GM19351 (cell line): ENCODE measurements around the gene CNNM3.
"Not testable (repeated sequence)": the region's sequence is repeated elsewhere in the genome, so short reads cannot be mapped to it uniquely, and the experiment has no call there.

Experiments used
- ATAC-seq: cut with Tn5 transposase; IDR thresholded peaks from one replicate; pipeline ENCODE4 v1.9.1; 2021; ENCODE audit warnings: mild to moderate bottlenecking, moderate library complexity; ENCODE audit not compliant: unreplicated experiment

The CNNM3 gene

DNA sequence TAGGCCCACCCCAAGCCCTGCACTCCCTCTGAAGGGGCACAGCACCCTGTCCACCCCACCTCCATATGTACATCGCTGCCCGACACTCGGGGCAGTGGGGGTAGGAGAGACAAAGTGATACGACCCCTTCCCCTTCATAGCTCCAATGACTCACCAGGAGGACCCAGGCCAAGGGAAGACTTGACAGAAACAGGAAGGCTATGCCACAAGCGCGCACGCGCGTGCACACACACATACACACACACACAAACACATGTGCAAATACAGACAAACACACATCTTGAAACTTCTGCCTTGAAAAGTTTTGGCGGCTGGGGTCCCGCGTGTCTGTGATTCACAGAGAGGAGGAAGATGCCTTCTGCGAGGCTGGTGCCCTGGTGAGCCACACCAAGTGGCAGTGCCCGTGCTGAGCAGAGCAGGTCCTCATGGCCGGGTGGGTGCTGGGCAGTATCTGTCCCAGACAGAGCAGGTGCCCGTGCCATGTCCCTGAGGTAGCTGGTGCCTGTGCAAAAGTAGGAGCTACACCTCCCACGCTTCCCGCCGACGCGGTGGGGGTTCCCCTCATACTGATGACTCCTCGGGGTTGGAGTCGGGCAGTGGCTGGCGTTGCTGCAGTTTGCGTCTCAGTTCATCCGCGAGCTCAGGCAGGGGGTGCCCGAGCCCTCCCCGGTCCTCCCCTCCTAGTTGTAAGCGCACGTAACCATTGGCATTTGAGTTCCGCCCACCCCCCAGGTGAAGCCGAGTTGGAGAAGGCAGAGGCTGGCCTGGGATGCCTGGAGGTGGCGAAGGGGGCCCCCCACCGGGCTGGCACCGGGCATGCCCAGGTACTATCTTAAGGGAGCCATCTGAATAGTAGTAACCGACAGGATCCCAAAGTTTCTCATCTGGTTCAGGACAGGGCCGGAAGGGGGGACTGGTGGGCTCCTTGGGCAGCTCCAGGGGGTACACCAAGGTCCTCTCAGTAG, 44.3 kb downstream of the CNNM3 start:
- no peak for ATAC-seq

DNA sequence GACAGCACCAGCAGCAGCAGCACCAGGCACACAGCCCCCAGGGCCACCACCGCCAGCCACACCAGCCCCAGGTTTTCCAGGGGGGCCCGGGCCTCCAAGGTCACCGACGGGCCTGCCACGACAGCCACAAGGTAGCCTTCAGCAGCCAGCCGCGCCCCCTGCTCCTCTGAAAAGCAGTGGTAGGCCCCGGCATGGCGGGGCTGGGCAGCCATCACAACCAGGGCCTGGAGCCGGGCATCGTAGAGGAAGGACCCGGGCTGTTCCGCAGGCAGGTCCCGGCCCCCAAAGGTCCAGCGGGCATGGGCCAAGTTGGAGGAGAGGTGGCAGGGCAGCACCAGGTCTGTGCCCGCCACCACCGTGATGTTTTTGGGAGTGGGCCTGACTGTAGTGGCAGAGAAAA, 45.0 kb downstream of the CNNM3 start:
- ATAC-seq: no peak

DNA sequence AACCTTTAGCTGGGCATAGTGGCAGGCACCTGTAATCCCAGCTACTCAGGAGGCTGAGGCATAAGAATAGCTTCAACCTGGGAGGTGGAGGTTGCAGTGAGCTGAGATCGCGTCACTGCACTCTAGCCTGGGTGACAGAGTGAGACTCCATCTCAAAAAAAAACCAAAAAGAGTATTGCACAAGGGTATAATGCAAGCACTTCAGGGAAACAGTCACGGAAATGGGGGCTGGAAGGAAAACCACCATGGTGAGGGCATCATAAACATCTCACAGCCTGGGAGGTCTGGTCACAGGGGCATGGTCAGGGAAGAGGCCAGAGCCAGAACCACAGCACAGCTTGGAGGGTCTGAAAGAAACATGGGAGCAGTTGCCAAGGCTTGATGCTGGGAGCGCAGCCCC, 47.0 kb downstream of the CNNM3 start:
- not testable (repeated sequence) for ATAC-seq

DNA sequence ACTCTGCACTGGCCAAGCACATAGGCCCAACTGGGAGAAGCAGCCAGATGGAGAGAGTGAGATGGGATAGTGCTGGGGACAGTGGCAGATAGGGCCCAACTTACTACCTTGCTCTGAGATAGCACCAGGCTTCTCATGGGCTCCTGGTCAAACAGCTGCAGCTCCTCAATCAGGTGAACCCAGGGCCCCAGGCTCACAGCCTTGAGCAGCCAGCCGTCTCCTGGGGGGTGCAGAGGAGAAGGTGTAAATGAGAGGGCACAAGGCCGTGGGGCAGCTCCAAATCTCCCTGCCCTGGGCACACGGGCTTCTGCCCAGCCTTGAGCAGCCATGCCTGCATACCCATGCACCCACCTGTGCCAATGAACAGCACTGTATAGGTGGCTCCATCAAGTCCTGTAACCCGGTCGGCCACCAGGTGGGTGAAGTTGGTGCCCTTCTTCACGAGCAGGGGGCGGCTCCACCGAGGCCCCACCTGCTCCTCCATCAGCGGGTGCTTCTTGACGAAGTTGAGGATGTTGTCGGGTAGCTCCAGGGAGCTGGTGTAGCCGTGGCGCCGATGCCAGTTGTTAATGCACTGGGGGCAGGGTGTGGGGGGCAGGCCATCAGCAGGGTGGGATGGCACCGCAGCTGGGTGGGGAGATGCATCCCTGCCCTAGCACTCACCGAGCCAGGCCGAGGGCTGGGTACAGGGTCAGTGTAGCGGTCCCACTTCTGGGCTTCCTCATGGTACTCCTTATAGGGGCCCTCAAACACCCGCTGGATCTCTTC, 47.7 kb downstream of the CNNM3 start:
- ATAC-seq: no peak

DNA sequence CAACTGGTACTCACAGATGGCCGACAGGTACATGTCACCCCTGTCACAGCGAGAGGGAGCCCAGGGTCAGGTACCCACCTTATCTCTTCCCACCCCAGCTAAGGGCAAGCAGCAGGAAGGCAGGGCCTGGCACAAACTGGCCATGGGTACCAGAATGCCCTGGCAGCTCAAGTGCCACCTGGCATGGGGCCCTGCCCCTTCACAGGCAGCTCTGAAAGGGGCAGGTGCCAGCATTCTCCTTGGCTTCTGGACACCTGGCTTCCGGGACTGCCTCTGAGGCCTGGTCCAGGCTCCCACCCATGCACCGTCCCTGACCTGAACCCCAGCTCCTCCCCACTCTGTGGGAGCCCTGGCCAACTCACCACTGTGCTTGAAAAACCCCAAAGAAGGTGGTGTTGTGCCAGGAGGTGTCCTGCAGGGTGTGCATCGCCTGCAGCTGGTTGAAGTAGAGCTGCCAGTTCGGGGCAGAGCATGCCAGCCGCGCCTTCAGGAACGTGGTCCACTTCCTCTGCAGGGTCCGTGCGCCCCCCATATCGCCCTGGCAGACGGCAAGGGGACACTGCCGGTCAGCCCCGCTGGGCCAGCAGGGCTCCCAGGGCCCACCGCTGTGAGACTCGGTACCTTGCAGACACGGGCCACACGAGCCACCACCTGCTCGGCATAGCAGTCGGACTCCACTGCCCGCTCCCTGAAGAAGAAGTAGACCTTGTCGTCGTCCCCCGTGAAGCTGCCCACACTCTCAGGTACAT, 48.4 kb downstream of the CNNM3 start:
- no peak for ATAC-seq

DNA sequence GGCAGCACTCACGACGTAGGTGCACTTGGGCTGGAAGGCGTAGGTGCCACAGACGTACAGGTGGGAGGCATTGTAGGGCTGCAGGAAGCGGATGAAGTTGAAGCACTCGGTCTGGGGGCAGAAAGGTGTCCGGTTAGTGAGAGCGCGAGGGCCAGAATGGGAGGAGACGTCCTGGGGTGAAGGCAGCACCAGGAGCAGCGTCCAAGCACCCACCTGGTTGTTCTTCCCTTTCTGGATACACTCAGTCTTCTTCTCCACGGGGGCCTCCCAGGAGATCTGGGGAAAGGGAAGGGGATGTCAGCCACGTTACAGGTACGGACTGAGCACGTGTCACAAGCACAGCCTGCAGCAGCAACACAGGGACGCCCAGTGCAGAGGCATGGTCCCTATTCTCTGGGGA, 49.6 kb downstream of the CNNM3 start:
- no peak for ATAC-seq

DNA sequence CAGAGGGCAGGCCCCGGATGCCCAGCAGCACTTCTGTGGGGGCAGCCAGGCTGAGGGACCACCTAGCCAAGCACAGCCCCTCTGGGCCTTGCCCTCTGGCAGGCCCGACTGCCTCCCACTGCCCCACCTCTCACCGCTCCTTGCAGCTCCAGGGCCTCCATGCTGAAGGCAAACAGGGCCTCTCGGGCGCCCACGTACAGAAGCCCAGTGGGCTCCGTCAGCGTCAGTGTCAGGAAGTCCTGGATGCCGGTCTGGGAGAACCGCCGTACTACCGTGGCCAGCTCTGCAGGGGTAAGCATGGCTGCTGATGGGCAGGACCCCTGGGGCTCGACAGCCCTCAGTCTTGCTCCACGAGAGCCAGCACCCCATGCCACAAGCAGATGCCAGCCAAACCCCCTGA, 50.1 kb downstream of the CNNM3 start:
- ATAC-seq: no peak

DNA sequence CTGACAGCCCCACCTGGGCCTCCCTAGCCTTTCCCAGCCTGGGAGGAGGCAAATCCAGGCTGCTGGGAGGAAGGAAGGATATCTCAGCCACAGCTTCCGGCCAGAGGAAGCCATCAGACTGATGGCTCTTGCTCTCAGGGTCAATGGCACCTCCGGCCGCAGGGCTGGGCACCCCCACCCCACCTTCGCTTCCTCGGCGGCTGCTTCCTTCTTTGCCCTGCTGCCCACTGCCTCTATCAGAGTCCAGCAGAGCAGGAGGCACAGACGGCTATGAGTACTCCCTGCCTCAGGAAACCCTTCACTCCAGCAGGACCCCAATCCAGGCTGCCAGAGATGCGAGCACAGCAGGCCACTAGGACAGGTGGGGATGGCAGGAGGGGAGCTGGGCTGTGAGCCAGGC, 50.5 kb downstream of the CNNM3 start:
- no peak for ATAC-seq

DNA sequence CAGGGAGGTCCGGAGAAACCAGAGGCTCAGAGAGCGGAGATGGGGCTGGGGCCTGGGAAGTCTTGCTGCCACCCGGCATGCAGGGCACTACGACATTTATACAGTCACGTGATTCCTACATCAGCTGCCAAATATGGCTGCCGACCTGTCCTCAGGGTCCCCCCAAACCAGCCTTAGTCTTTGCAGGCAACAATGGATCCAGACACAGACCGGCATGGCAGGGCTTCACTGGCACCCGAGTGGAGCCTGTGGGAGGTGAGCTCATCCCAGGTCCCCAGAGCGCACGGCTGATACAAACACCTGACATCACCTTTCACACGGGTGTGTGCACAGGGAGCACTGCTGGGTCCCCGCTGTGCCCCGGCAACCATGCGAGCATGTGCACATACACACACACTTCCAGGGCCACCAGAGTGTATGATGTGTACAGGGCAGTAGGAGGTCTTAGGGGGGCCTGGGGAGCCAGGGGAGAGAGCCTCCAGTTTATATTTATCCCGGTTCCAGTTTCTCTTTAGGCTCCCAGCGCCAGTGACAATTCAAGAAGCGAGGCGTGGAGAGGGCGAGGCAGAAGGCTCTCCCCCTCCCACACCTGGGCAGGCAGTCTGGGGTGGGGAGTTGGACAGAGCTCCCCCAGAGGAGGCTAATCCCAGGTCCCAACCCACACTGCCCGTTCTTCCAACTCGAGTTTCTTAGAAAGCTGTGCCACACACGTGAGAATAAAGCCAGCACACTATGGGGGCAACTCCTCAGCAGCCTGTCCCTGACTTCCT, 51.1 kb downstream of the CNNM3 start:
- ATAC-seq: no peak

DNA sequence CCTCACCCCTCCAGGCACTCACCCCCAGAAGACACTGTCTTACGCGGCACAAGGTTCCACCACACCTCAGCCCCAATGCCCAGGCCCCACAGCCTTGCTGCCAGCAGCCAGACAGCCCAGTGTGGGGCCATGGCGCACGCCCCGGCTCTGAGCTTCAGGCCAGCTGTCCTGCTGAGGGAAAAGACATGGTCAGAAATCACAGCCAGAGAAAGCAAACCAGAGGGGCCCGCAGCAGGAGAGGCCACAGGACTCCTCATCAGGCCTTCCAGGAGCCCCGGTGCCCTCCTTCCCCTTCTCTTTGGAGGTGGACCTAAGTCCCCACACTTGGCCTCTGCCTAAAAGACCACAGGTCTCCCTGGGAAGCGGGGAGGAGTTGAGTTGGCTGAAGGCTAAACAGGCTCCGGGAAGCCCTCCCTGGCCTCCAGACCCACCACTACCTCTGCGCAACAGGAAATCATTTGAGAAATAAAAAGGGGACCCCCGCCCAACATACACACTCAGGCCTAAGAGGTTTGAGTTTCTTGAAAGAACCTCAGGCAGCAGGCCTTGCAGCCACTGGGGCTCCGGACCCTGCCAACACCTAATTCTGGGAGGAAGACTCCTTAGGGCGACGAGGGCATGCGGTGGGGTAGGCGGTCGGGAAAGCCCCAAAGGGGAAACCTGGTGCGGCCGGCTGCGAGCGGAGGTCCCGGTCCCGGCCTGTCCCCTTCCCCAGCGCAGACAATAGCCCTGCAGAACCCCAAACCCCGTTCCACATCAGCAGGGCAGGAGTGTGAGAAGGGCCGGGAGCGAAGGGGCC, 51.9 kb downstream of the CNNM3 start:
- no peak for ATAC-seq

DNA sequence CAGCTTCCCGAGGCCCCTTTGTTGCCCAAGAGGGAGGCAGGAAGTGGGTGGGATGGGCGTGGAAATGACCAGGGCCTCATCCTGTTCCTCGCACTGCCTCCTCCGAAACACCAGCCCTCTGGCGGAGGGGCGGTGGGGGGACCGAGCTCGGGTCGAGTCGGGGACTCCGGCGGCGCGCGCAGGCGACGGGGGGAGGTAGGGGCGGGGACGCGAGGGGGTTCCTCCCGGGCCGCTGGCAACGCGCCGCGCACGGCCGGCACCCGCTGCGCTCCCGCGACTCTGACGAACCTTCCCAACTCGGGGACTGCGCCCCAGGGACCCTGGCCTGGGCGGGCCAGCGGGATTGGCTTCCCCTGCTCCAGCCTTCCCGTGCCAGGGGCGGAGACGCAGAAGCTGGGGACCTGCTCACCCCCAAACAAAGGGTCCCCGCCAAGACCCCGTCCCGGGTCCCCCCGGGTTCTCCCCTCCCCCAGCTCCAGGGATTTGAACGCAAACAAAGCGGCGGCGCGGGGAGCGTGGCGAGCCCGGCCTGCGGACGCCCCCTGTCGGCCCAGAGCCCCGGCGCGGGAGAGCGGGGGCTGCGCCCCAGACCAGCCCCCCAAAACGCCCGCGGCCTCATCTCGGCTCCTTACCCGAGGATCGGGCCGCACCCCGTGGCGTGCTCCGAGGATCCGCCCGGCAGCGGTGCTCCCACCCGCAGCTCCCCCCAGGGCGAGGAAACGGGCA, 52.6 kb downstream of the CNNM3 start:
- ATAC-seq: peak; percentile 48

DNA sequence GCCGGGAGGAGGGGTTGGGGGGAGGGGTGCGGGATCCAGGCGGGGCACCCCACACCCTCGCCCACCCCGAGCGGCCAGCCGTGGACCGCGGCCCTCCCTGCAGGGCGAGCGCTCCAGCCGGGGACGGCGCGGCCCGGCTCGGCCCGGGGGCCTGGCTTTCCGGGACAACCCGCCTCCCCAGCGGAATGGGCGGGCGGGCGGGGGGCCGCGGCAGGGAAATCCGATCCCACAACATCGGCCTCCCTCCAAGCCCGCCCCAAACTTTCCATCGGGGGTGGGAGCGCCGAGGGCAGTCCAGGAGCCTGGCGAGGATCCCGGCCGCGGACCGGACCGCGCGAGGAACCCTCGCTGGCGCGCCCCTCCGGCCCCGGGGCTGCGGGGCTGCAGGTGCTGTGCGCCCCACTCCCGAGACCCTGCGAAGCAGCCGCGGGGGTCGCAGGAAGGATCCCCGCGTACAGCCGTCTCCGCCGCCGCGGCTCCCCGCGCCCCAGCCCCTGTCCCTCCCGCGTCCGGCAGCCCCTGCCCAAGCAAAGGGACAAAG, 53.3 kb downstream of the CNNM3 start:
- ATAC-seq: peak; percentile 9

DNA sequence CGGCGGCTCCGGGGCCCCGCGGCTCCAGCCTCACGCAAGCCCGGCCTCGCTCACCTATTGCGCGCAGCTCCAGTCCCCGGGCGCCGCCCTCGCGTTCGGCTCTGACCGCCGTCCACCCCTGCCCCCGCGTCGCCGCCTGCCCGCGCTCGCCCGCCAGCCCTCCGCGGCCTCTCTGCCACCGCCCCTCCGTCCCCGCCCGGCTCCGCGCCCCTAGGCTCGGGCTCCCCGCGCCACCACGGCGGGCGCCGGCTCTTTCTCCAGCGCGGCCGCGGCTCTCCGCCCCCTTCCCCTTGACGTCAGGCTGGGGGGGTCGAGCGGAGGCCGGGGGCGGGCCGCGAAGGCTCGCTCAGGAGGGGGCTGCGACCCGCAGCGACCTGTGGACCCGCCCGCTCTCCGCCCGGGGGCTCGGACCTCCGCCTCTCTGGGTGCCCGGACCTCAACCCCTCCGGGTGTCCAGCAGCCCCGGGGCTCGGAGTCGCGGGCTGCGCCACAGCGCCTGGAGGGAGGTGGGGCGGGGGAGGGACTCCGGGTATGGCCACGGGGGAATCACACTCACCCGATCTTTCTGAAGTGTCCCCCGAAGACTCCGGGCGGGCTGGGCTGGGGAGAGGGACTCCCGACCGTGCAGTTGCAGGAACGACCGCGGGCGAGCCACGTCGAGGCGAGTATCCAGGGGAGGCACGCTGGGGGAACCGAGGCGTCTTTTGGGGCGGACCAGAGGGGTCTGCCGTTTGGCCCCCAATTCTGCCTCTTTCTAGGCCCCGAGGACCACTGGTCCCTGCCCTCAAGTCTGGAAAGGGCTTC, 54.0 kb downstream of the CNNM3 start, which contains the start of gene SEMA4C:
SEMA4C (minus strand) TSS at position 259 of the 804 bp plus-strand sequence. CDS start 2,194 bp downstream, outside the sequence.
- ATAC-seq: no peak

DNA sequence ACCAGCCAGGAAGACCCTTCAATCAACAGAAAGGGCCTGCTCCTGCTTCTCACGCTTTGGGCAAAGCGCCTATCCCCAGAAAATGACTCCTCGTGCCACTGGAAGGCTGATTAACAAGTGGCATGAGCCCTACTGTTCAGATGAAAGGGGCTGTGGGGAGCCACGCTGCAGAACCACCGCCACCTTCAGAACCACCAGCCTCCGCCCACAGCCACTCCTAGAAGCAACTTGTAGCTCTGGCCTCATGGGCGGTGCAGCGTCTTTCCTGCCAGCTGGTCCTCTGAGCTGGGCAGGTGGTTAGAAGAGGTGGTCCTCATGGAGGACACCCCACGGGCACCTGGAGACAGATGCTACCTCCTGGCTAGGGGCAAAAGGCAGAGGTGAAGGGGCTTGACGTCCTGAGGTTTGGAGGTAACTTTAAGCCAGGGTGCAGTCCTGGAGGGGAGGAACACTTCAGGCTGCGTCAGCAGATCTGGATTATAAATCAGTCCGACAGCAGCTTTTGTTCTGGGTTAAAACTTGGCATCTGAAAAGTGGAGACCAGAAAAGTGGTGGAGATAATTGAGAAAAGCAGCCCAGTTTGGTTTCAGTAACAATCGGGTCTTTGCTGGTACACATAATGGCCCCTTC, 54.7 kb downstream of the CNNM3 start:
- ATAC-seq: no peak

DNA sequence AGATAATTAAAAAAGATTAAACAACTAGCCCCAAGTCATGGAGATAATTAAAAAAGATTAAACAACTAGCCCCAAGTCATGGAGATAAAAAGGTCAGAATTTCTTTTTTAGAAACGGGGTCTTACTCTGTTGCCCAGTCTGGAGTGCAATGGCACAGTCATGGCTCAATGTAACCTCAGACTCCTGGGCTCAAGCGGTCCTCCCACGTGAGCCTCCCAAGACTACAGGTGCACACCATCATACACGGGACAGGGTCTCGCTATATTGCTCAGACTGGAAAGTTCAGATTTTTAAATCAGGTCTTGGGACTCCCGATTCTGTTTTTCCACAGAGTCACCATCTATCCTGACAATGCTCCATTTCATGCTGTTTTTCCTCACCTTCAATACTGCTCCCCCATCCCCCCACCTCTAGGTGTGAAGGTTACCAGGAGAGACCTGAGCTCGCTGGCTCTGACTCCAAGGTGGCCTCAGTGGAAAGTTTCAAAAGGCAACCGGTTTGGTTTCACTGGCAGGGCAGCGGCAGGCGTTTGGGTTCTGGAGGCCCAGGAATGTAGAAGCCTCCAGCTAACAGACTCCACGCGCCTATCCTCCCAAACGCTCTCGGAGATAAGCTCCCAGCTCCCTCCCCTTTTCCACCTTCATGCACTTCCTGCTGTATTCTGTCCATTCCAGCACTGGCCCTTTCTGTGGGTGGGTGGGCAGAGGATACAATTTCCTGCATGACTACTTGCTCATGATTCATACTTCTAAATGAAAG, 56.7 kb downstream of the CNNM3 start:
- ATAC-seq: no peak

DNA sequence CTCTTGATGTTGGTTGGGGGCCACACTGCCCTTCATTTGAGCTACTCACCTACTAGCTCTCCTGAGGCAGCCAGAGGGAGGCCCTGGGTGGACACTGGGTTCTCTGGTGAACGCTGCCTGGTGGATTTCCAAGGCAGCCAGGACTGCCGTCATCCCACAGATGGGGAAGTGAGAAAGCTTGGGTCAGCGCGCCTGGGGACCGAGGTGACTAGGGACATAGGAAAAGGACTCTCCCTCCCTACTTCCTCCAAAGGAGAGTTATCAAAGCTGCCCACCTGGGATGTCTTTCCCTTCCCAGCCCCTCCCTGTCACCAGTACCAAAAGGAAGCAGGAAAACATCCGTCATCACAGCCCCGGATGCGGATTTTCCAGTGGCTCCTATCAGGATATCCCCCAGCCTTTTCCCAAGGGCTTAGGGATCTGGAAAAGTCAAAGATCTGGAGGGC, 57.6 kb downstream of the CNNM3 start:
- no peak for ATAC-seq
